Effector memory CD8-positive, alpha-beta T cell (primary cell): ENCODE data around the gene PARD6B.
"Not testable (repeated sequence)": the region's sequence is repeated elsewhere in the genome, so short reads cannot be mapped to it uniquely, and the experiment has no call there.

Experiments
- ATAC-seq: fragments of 150-1000 bp; cut with Tn5 transposase; replicated peaks from 2 replicates; pipeline ENCODE4 v1.10.0; 2021; ENCODE audit warnings: mild to moderate bottlenecking, moderate library complexity
- DNase-seq, 3 experiments: peaks; one replicate each; pipeline ENCODE4 v3.0.0; 2021
- H3K27ac Mint-ChIP-seq, 2 donors: one replicate each; pipeline ENCODE4 v1.8.0; 2022; ENCODE audit warnings: mild to moderate bottlenecking in 2 of 2, mixed read lengths in 2 of 2, moderate library complexity in 2 of 2
- H3K27me3 Mint-ChIP-seq, 2 donors: one replicate each; pipeline ENCODE4 v1.8.0; 2022; ENCODE audit warnings: mixed read lengths in 2 of 2
- H3K36me3 Mint-ChIP-seq: one replicate; pipeline ENCODE4 v1.8.0; 2022; ENCODE audit warnings: mild to moderate bottlenecking, moderate library complexity, mixed read lengths; ENCODE audit not compliant: insufficient read depth
- H3K4me1 Mint-ChIP-seq, 2 donors: one replicate each; pipeline ENCODE4 v1.8.0; 2022; ENCODE audit warnings: low read depth in 2 of 2, mixed read lengths in 2 of 2
- H3K4me3 Mint-ChIP-seq, 2 donors: one replicate each; pipeline ENCODE4 v1.8.0; 2022; ENCODE audit warnings: mild to moderate bottlenecking in 2 of 2, mixed read lengths in 2 of 2, moderate library complexity in 2 of 2
- H3K9me3 Mint-ChIP-seq, 2 donors: one replicate each; pipeline ENCODE4 v1.8.0; 2022; ENCODE audit warnings: mixed read lengths in 2 of 2

PARD6B gene

GRCh38 chr20:50693001-50693400, 38.4 kb upstream of the PARD6B start:
- Mint-ChIP-seq H3K36me3 (no peaks in the 10 kb centered on the region), H3K27ac (no peak overlapping the region), H3K27me3 (peaks cover 47 to 73% of the 10 kb centered on the region in 2 donors), H3K4me1 (peaks cover 0 to 5% of the 10 kb centered on the region in 2 donors), H3K9me3 (no peaks in the 10 kb centered on the region), H3K4me3 (no peak overlapping the region)
- DNase-seq (no peak), ATAC-seq (no peak)

- no peak overlapping the region for H3K4me3 Mint-ChIP-seq
- H3K9me3 Mint-ChIP-seq: no peaks in the 10 kb centered on the region
- no peaks in the 10 kb centered on the region for H3K36me3 Mint-ChIP-seq
- no peak for ATAC-seq
- peaks cover 0 to 5% of the 10 kb centered on the region in 2 donors for H3K4me1 Mint-ChIP-seq
- no peak for DNase-seq
- peaks cover 45 to 71% of the 10 kb centered on the region in 2 donors for H3K27me3 Mint-ChIP-seq
- no peak overlapping the region for H3K27ac Mint-ChIP-seq
Measured at GRCh38 chr20:50694379-50695134, 36.8 kb upstream of the PARD6B start.

GRCh38 chr20:50695135-50695872, 36.1 kb upstream of the PARD6B start:
- no peak overlapping the region for H3K27ac Mint-ChIP-seq
- H3K9me3 Mint-ChIP-seq: no peaks in the 10 kb centered on the region
- peaks cover 0 to 5% of the 10 kb centered on the region in 2 donors for H3K4me1 Mint-ChIP-seq
- no peaks in the 10 kb centered on the region for H3K36me3 Mint-ChIP-seq
- H3K27me3 Mint-ChIP-seq: peaks cover 37 to 71% of the 10 kb centered on the region in 2 donors
- no peak overlapping the region for H3K4me3 Mint-ChIP-seq
- ATAC-seq: no peak
- no peak for DNase-seq

- H3K27ac Mint-ChIP-seq, H3K36me3 Mint-ChIP-seq, ATAC-seq, H3K4me3 Mint-ChIP-seq, DNase-seq, H3K4me1 Mint-ChIP-seq, H3K9me3 Mint-ChIP-seq: not testable (repeated sequence)
- H3K27me3 Mint-ChIP-seq: peaks cover 25 to 61% of the 10 kb centered on the region in 2 donors
Measured at GRCh38 chr20:50698255-50698654, 33.1 kb upstream of the PARD6B start.

GRCh38 chr20:50699688-50700087, 31.7 kb upstream of the PARD6B start:
- no peaks in the 10 kb centered on the region for H3K9me3 Mint-ChIP-seq
- H3K4me3 Mint-ChIP-seq: no peak overlapping the region
- no peak overlapping the region for H3K27ac Mint-ChIP-seq
- no peak for DNase-seq
- no peak for ATAC-seq
- H3K27me3 Mint-ChIP-seq: peaks cover 26 to 60% of the 10 kb centered on the region in 2 donors
- H3K36me3 Mint-ChIP-seq: no peaks in the 10 kb centered on the region
- no peaks in the 10 kb centered on the region for H3K4me1 Mint-ChIP-seq

- H3K4me1 Mint-ChIP-seq: no peaks in the 10 kb centered on the region
- no peaks in the 10 kb centered on the region for H3K9me3 Mint-ChIP-seq
- DNase-seq: no peak
- peaks cover 34 to 72% of the 10 kb centered on the region in 2 donors for H3K27me3 Mint-ChIP-seq
- H3K36me3 Mint-ChIP-seq: no peaks in the 10 kb centered on the region
- no peak overlapping the region for H3K4me3 Mint-ChIP-seq
- no peak for ATAC-seq
- H3K27ac Mint-ChIP-seq: no peak overlapping the region
Measured at GRCh38 chr20:50701041-50701963, 30.1 kb upstream of the PARD6B start.

GRCh38 chr20:50703651-50704438, 27.5 kb upstream of the PARD6B start:
- not testable (repeated sequence) for H3K27ac Mint-ChIP-seq

GRCh38 chr20:50704514-50704913, 26.9 kb upstream of the PARD6B start:
- no peak overlapping the region for H3K27ac Mint-ChIP-seq
- H3K27me3 Mint-ChIP-seq: peaks cover 38 to 59% of the 10 kb centered on the region in 2 donors
- H3K4me1 Mint-ChIP-seq: no peaks in the 10 kb centered on the region
- ATAC-seq: no peak
- no peaks in the 10 kb centered on the region for H3K36me3 Mint-ChIP-seq
- no peak overlapping the region for H3K4me3 Mint-ChIP-seq
- H3K9me3 Mint-ChIP-seq: no peaks in the 10 kb centered on the region
- DNase-seq: no peak

More at GRCh38 chr20:50703651-50704438, 27.5 kb upstream of the PARD6B start:
- not testable (repeated sequence) for H3K9me3 Mint-ChIP-seq, H3K4me1 Mint-ChIP-seq, DNase-seq, H3K36me3 Mint-ChIP-seq, H3K4me3 Mint-ChIP-seq, ATAC-seq
- H3K27me3 Mint-ChIP-seq: peaks cover 38 to 64% of the 10 kb centered on the region in 2 donors

GRCh38 chr20:50704971-50705370, 26.4 kb upstream of the PARD6B start:
- Mint-ChIP-seq H3K27ac (no peak overlapping the region), H3K27me3 (peaks cover 38 to 55% of the 10 kb centered on the region in 2 donors), H3K36me3 (no peaks in the 10 kb centered on the region), H3K4me3 (no peak overlapping the region), H3K9me3 (no peaks in the 10 kb centered on the region), H3K4me1 (no peaks in the 10 kb centered on the region)
- ATAC-seq (no peak), DNase-seq (no peak)

- H3K27ac Mint-ChIP-seq: no peak overlapping the region
- H3K9me3 Mint-ChIP-seq: no peaks in the 10 kb centered on the region
- DNase-seq (no peak), ATAC-seq (no peak)
- H3K36me3 Mint-ChIP-seq: no peaks in the 10 kb centered on the region
- H3K4me1 Mint-ChIP-seq: no peaks in the 10 kb centered on the region
- H3K4me3 Mint-ChIP-seq: no peak overlapping the region
- peaks cover 55 to 61% of the 10 kb centered on the region in 2 donors for H3K27me3 Mint-ChIP-seq
Measured at GRCh38 chr20:50708845-50709635, 22.3 kb upstream of the PARD6B start.

GRCh38 chr20:50709636-50709973, 21.8 kb upstream of the PARD6B start:
- Mint-ChIP-seq H3K36me3 (no peaks in the 10 kb centered on the region), H3K9me3 (no peaks in the 10 kb centered on the region), H3K27ac (no peak overlapping the region), H3K27me3 (peaks cover 56 to 61% of the 10 kb centered on the region in 2 donors), H3K4me3 (no peak overlapping the region), H3K4me1 (no peaks in the 10 kb centered on the region)
- DNase-seq: no peak
- no peak for ATAC-seq

GRCh38 chr20:50710492-50711063, 20.8 kb upstream of the PARD6B start:
- H3K27me3 Mint-ChIP-seq: peaks cover 50 to 51% of the 10 kb centered on the region in 2 donors
- H3K4me1 Mint-ChIP-seq: no peaks in the 10 kb centered on the region
- no peaks in the 10 kb centered on the region for H3K36me3 Mint-ChIP-seq
- ATAC-seq (no peak), DNase-seq (no peak)
- no peak overlapping the region for H3K4me3 Mint-ChIP-seq
- H3K27ac Mint-ChIP-seq: no peak overlapping the region
- no peaks in the 10 kb centered on the region for H3K9me3 Mint-ChIP-seq
